Activated CD4-positive, alpha-beta memory T cell treated with anti-CD3 and anti-CD28 coated beads, Interleukin-2, amount 10 ng/mL, durations not matched to agents 7 days and 5 days (primary cell): ENCODE results near the gene TANGO6. TPM values are rescaled to one million over a fixed set of nuclear protein-coding genes. Genes with fewer than 3 reads are reported as not detected.
"Not testable (repeated sequence)": the region's sequence is repeated elsewhere in the genome, so short reads cannot be mapped to it uniquely, and the experiment has no call there.

Experiments
- CTCF ChIA-PET: fragments of 350-600 bp; sonication (Branson Sonifier 250); formaldehyde crosslinking; loops from one replicate; lab custom pipeline; 2021; ENCODE audit warnings: antibody characterized with exemption, inconsistent platforms; lab: Charles Lee
- POLR2A ChIA-PET: fragments of 350-600 bp; sonication (Branson Sonifier 250); formaldehyde crosslinking; loops from one replicate; lab custom pipeline; 2021; ENCODE audit warnings: antibody characterized with exemption; lab: Charles Lee
- DNase-seq: peaks from one replicate; pipeline ENCODE4 v3.0.0-alpha.2; 2020
- H3K27ac Mint-ChIP-seq: one replicate; pipeline ENCODE4 v1.8.0; 2021; ENCODE audit warnings: mild to moderate bottlenecking, mixed read lengths
- H3K27me3 Mint-ChIP-seq: one replicate; pipeline ENCODE4 v1.8.0; 2021; ENCODE audit warnings: mixed read lengths
- H3K36me3 Mint-ChIP-seq: one replicate; pipeline ENCODE4 v1.8.0; 2021; ENCODE audit warnings: low read depth, mixed read lengths
- H3K4me1 Mint-ChIP-seq: one replicate; pipeline ENCODE4 v1.8.0; 2021; ENCODE audit warnings: mixed read lengths
- H3K4me3 Mint-ChIP-seq: one replicate; pipeline ENCODE4 v1.8.0; 2021; ENCODE audit warnings: mild to moderate bottlenecking, mixed read lengths
- H3K9me3 Mint-ChIP-seq: one replicate; pipeline ENCODE4 v1.8.0; 2021; ENCODE audit warnings: mixed read lengths
- total RNA-seq, 2 experiments: library from RNA; stranded (reverse); gene quantifications; one replicate each; pipeline ENCODE4 v1.2.3, GENCODE V29; 2021

The TANGO6 gene
- total RNA-seq, 2 experiments from 2014 or later = 20.7 to 22.3 TPM

GRCh38 chr16:68835970-68836369 is 7.4 kb upstream of the TANGO6 start:
- Mint-ChIP-seq H3K27me3 (peaks cover 4% of the 10 kb centered on the region), H3K4me1 (no peaks in the 10 kb centered on the region), H3K27ac (no peak overlapping the region), H3K36me3 (no peaks in the 10 kb centered on the region), H3K4me3 (no peak overlapping the region), H3K9me3 (no peaks in the 10 kb centered on the region)
- ChIA-PET CTCF (interaction anchor here (1.7 kb wide), 1 partner anchor 11 kb away, joined by 5 read pairs; no protein-coding TSS in a partner anchor), POLR2A (no interaction called here)
- no peak for DNase-seq

- no peak overlapping the region for H3K4me3 Mint-ChIP-seq
- POLR2A ChIA-PET = no interaction called here
- H3K9me3 Mint-ChIP-seq = no peaks in the 10 kb centered on the region
- no peak overlapping the region for H3K27ac Mint-ChIP-seq
- CTCF ChIA-PET = no interaction called here
- H3K27me3 Mint-ChIP-seq = no peaks in the 10 kb centered on the region
- peaks cover 12% of the 10 kb centered on the region for H3K4me1 Mint-ChIP-seq
- H3K36me3 Mint-ChIP-seq = no peaks in the 10 kb centered on the region
- DNase-seq = no peak
Observed at GRCh38 chr16:68839831-68840230, 3.5 kb upstream of the TANGO6 start.

DNA sequence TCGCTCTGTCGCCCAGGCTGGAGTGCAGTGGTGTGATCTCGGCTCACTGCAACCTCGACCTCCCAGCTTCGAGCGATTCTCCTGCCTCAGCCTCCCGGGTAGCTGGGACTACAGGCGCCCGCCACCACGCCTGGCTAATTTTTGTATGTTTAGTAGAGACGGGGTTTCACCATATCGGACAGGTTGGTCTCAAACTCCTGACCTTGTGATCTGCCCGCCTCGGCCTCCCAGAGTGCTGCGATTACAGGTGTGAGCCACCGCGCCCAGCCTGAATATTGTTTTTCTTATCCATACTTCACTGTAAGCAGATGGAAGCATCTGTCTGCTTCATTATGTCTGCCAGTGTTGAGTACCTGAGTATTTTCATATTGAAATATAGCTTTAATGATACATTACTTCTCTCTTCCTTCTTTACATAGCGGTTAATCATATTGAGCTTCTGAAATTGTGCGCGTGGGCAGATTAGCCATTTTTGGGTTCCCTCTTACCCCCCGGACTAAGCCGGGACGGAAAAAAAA is 308 bp upstream of the TANGO6 start:
- not testable (repeated sequence) for H3K36me3 Mint-ChIP-seq, H3K27me3 Mint-ChIP-seq, DNase-seq, H3K9me3 Mint-ChIP-seq
- Mint-ChIP-seq H3K27ac (peak overlapping the region; percentile 81), H3K4me1 (peaks cover 33% of the 10 kb centered on the region), H3K4me3 (peak overlapping the region; percentile 97)
- ChIA-PET CTCF (interaction anchor here (1.5 to 2.4 kb wide), 3 partner anchors 253 to 315 kb away, joined by 5 to 10 read pairs (median 7); no protein-coding TSS in a partner anchor), POLR2A (interaction anchor here (1.2 to 1.7 kb wide), 3 partner anchors 247 to 343 kb away, joined by 3 to 7 read pairs (median 3); partner anchors contain the start of genes CHTF8, SNTB2 and UTP4)

GRCh38 chr16:68844211-68844564 is 857 bp downstream of the TANGO6 start:
- H3K4me3 Mint-ChIP-seq = peak overlapping the region; percentile 97
- CTCF ChIA-PET = interaction anchor here (0.9 kb wide), 1 partner anchor 280 kb away, joined by 5 read pairs; no protein-coding TSS in a partner anchor
- H3K9me3 Mint-ChIP-seq = no peaks in the 10 kb centered on the region
- POLR2A ChIA-PET = interaction anchor here (1.7 kb wide), 1 partner anchor 289 kb away, joined by 7 read pairs; the partner anchor contains the start of genes CHTF8 and UTP4
- no peaks in the 10 kb centered on the region for H3K27me3 Mint-ChIP-seq
- DNase-seq = no peak
- peak overlapping the region; percentile 82 for H3K27ac Mint-ChIP-seq
- peaks cover 37% of the 10 kb centered on the region for H3K4me1 Mint-ChIP-seq
- H3K36me3 Mint-ChIP-seq = no peaks in the 10 kb centered on the region

DNA sequence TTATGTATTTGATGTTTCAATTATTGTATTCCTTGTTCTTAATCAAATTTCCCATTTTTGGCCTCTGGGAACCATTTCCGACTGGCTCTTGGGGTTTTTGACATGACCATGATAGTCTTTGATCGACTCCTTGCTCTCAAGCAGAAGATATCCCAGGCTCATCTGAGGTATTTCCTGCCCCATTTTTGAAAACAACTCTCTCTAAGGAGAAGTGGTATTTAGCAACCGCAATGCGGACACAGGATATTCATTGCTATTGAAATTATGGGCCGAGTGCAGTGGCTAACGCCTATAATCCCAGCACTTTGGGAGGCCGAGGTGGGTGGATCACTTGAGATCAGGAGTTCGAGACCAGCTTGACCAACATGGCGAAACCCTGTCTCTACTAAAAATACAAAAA is 5.5 kb downstream of the TANGO6 start:
- ChIA-PET POLR2A (no interaction called here), CTCF (no interaction called here)
- no peak for DNase-seq
- Mint-ChIP-seq H3K27ac (no peak overlapping the region), H3K27me3 (no peaks in the 10 kb centered on the region), H3K4me1 (peaks cover 33% of the 10 kb centered on the region), H3K4me3 (no peak overlapping the region), H3K36me3 (no peaks in the 10 kb centered on the region), H3K9me3 (no peaks in the 10 kb centered on the region)

- Mint-ChIP-seq H3K4me3 (no peak overlapping the region), H3K9me3 (no peaks in the 10 kb centered on the region), H3K36me3 (no peaks in the 10 kb centered on the region), H3K4me1 (peaks cover 21% of the 10 kb centered on the region), H3K27me3 (no peaks in the 10 kb centered on the region), H3K27ac (no peak overlapping the region)
- ChIA-PET POLR2A (no interaction called here), CTCF (no interaction called here)
- DNase-seq = no peak
Observed at GRCh38 chr16:68850481-68850880, 7.2 kb downstream of the TANGO6 start.

- Mint-ChIP-seq H3K4me1 (peaks cover 16% of the 10 kb centered on the region), H3K4me3 (no peak overlapping the region), H3K27ac (no peak overlapping the region), H3K27me3 (no peaks in the 10 kb centered on the region), H3K36me3 (no peaks in the 10 kb centered on the region), H3K9me3 (no peaks in the 10 kb centered on the region)
- no peak for DNase-seq
- POLR2A ChIA-PET = no interaction called here
- CTCF ChIA-PET = interaction anchor here (0.6 kb wide), 1 partner anchor 260 kb away, joined by 4 read pairs; no protein-coding TSS in a partner anchor
Observed at GRCh38 chr16:68851601-68852000, 8.3 kb downstream of the TANGO6 start.

GRCh38 chr16:68857479-68857878 is 14.1 kb downstream of the TANGO6 start:
- Mint-ChIP-seq H3K27me3 (no peaks in the 10 kb centered on the region), H3K4me1 (no peaks in the 10 kb centered on the region), H3K9me3 (no peaks in the 10 kb centered on the region), H3K4me3 (no peak overlapping the region), H3K27ac (no peak overlapping the region), H3K36me3 (peaks cover 7% of the 10 kb centered on the region)
- ChIA-PET CTCF (no interaction called here), POLR2A (no interaction called here)
- no peak for DNase-seq

GRCh38 chr16:68859828-68860227 is 16.5 kb downstream of the TANGO6 start:
- Mint-ChIP-seq H3K27me3 (no peaks in the 10 kb centered on the region), H3K9me3 (no peaks in the 10 kb centered on the region), H3K27ac (no peak overlapping the region), H3K4me3 (no peak overlapping the region), H3K36me3 (peaks cover 7% of the 10 kb centered on the region), H3K4me1 (no peaks in the 10 kb centered on the region)
- no peak for DNase-seq
- CTCF ChIA-PET = interaction anchor here (0.8 kb wide), 1 partner anchor 12 kb away, joined by 3 read pairs; no protein-coding TSS in a partner anchor
- POLR2A ChIA-PET = no interaction called here

- no peaks in the 10 kb centered on the region for H3K9me3 Mint-ChIP-seq
- DNase-seq = no peak
- CTCF ChIA-PET = interaction anchor here (1.1 kb wide), 1 partner anchor 14 kb away, joined by 3 read pairs; no protein-coding TSS in a partner anchor
- H3K4me1 Mint-ChIP-seq = no peaks in the 10 kb centered on the region
- H3K27me3 Mint-ChIP-seq = no peaks in the 10 kb centered on the region
- peaks cover 11% of the 10 kb centered on the region for H3K36me3 Mint-ChIP-seq
- POLR2A ChIA-PET = no interaction called here
- no peak overlapping the region for H3K27ac Mint-ChIP-seq
- H3K4me3 Mint-ChIP-seq = no peak overlapping the region
Observed at GRCh38 chr16:68860978-68861892, 17.9 kb downstream of the TANGO6 start.

- Mint-ChIP-seq H3K9me3 (no peaks in the 10 kb centered on the region), H3K27me3 (no peaks in the 10 kb centered on the region), H3K27ac (no peak overlapping the region), H3K4me3 (no peak overlapping the region), H3K36me3 (peaks cover 28% of the 10 kb centered on the region), H3K4me1 (no peaks in the 10 kb centered on the region)
- ChIA-PET POLR2A (interaction anchor here (0.7 kb wide), 1 partner anchor 19 kb away, joined by 4 read pairs; no protein-coding TSS in a partner anchor), CTCF (no interaction called here)
- no peak for DNase-seq
Observed at GRCh38 chr16:68866933-68867332, 23.6 kb downstream of the TANGO6 start.

GRCh38 chr16:68869492-68870088 is 26.3 kb downstream of the TANGO6 start:
- H3K36me3 Mint-ChIP-seq = peaks cover 40% of the 10 kb centered on the region
- POLR2A ChIA-PET = no interaction called here

More at GRCh38 chr16:68869492-68870088, 26.3 kb downstream of the TANGO6 start:
- Mint-ChIP-seq H3K4me3 (no peak overlapping the region), H3K27ac (no peak overlapping the region), H3K9me3 (no peaks in the 10 kb centered on the region), H3K4me1 (no peaks in the 10 kb centered on the region), H3K27me3 (no peaks in the 10 kb centered on the region)
- no peak for DNase-seq
- CTCF ChIA-PET = interaction anchor here (1.2 kb wide), 1 partner anchor 254 kb away, joined by 4 read pairs; no protein-coding TSS in a partner anchor
